ENCODE measurements around the gene UTP25.

- TF ChIP-seq GATA3 (IDR thresholded peaks at IDR 0.05; ENCODE audit: low read depth, low read length) (no peak), GATA2 (IDR thresholded peaks at IDR 0.05; ENCODE audit: low read depth, low read length) (no peak)
These were observed 38.4 kb downstream of the UTP25 start for GRCh38 chr1:209866201-209866600.

All from SH-SY5Y (cell line).